ENCODE measurements around the gene SMIM28. TPM values are rescaled to one million over a fixed set of nuclear protein-coding genes. Genes with fewer than 3 reads are reported as not detected.

SMIM28 gene
- total RNA-seq, 2 donors from 2014 or later, result not detected

- DNase-seq (ENCODE audit: low spot score) (no peak), ATAC-seq (ENCODE audit: insufficient number of reproducible peaks, low FRiP score, low read depth) (no peak)
- Histone ChIP-seq H3K27ac (no peak overlapping the region), H3K4me1 (ENCODE audit: control insufficient read depth in 1 of 2, low read depth in 2 of 2) (no peaks in the 10 kb centered on the region), H3K36me3 (no peaks in the 10 kb centered on the region), H3K9me3 (no peaks in the 10 kb centered on the region), H3K27me3 (replicated peaks; ENCODE audit: insufficient read depth) (no peaks in the 10 kb centered on the region), H3K4me3 (no peak overlapping the region)
- TF ChIP-seq CTCF (IDR thresholded peaks at IDR 0.05), result no peak
Observed at GRCh38 chr6:138382498-138383265, 5.0 kb downstream of the SMIM28 start.

GRCh38 chr6:138383776-138384175 is 6.1 kb downstream of the SMIM28 start:
- no peak for ATAC-seq (ENCODE audit: insufficient number of reproducible peaks, low FRiP score, low read depth)
- Histone ChIP-seq H3K27ac (no peak overlapping the region), H3K36me3 (no peaks in the 10 kb centered on the region), H3K4me1 (ENCODE audit: control insufficient read depth in 1 of 2, low read depth in 2 of 2) (no peaks in the 10 kb centered on the region), H3K9me3 (no peaks in the 10 kb centered on the region), H3K27me3 (replicated peaks; ENCODE audit: insufficient read depth) (no peaks in the 10 kb centered on the region), H3K4me3 (no peak overlapping the region)
- no peak for DNase-seq (ENCODE audit: low spot score)
- no peak for TF ChIP-seq CTCF (IDR thresholded peaks at IDR 0.05)

GRCh38 chr6:138386897-138387296 is 9.2 kb downstream of the SMIM28 start:
- no peak for TF ChIP-seq CTCF (IDR thresholded peaks at IDR 0.05)
- H3K4me1 ChIP-seq (ENCODE audit: control insufficient read depth in 1 of 2, low read depth in 2 of 2), result no peaks in the 10 kb centered on the region
- no peaks in the 10 kb centered on the region for H3K9me3 ChIP-seq
- H3K27me3 ChIP-seq (replicated peaks; ENCODE audit: insufficient read depth), result no peaks in the 10 kb centered on the region
- H3K4me3 ChIP-seq, result no peak overlapping the region
- H3K36me3 ChIP-seq, result no peaks in the 10 kb centered on the region
- DNase-seq (ENCODE audit: low spot score) (no peak), ATAC-seq (ENCODE audit: insufficient number of reproducible peaks, low FRiP score, low read depth) (no peak)
- no peak overlapping the region for H3K27ac ChIP-seq

- no peak for TF ChIP-seq CTCF (IDR thresholded peaks at IDR 0.05)
- no peaks in the 10 kb centered on the region for H3K36me3 ChIP-seq
- no peak for ATAC-seq (ENCODE audit: insufficient number of reproducible peaks, low FRiP score, low read depth)
- no peaks in the 10 kb centered on the region for H3K27me3 ChIP-seq (replicated peaks; ENCODE audit: insufficient read depth)
- no peak for DNase-seq (ENCODE audit: low spot score)
- no peaks in the 10 kb centered on the region for H3K4me1 ChIP-seq (ENCODE audit: control insufficient read depth in 1 of 2, low read depth in 2 of 2)
- no peaks in the 10 kb centered on the region for H3K9me3 ChIP-seq
- H3K4me3 ChIP-seq, result no peak overlapping the region
- H3K27ac ChIP-seq, result no peak overlapping the region
Observed at GRCh38 chr6:138387577-138388368, 10.1 kb downstream of the SMIM28 start.

GRCh38 chr6:138389551-138389950 is 11.8 kb downstream of the SMIM28 start:
- Histone ChIP-seq H3K27ac (no peak overlapping the region), H3K4me1 (ENCODE audit: control insufficient read depth in 1 of 2, low read depth in 2 of 2) (no peaks in the 10 kb centered on the region)
- no peak for ATAC-seq (ENCODE audit: insufficient number of reproducible peaks, low FRiP score, low read depth)

More at GRCh38 chr6:138389551-138389950, 11.8 kb downstream of the SMIM28 start:
- no peak overlapping the region for H3K4me3 ChIP-seq
- no peak for TF ChIP-seq CTCF (IDR thresholded peaks at IDR 0.05)
- H3K9me3 ChIP-seq, result no peaks in the 10 kb centered on the region
- H3K27me3 ChIP-seq (replicated peaks; ENCODE audit: insufficient read depth), result no peaks in the 10 kb centered on the region
- H3K36me3 ChIP-seq, result no peaks in the 10 kb centered on the region
- DNase-seq (ENCODE audit: low spot score), result no peak

Data from thoracic aorta (tissue), 2 donors.